Germinal center (tissue), 1 donor: ENCODE measurements around the gene RIIAD1.
A peak's percentile ranks its signal among the peaks of the same experiment; 100 is the strongest.
"Not testable (repeated sequence)": the region's sequence is repeated elsewhere in the genome, so short reads cannot be mapped to it uniquely, and the experiment has no call there.

Experiments used
- DNase-seq: peaks from one replicate; pipeline ENCODE4 v3.0.0; 2012; ENCODE audit warnings: mixed read lengths, low spot score

Gene RIIAD1

GRCh38 chr1:151720974-151721787 is at the start of gene RIIAD1:
TSS of gene RIIAD1 (plus strand) at chr1:151721522. CDS start at chr1:151721537, 15 bp downstream.
- DNase-seq: peak; percentile 88

- no peak for DNase-seq
These were observed 47.9 kb upstream of the RIIAD1 start for GRCh38 chr1:151673407-151673806.

- DNase-seq: no peak
These were observed 40.9 kb upstream of the RIIAD1 start for GRCh38 chr1:151680391-151680790.

GRCh38 chr1:151680826-151681225 is 40.5 kb upstream of the RIIAD1 start:
- no peak for DNase-seq

GRCh38 chr1:151681923-151682322 is 39.4 kb upstream of the RIIAD1 start:
- DNase-seq: no peak

- DNase-seq: not testable (repeated sequence)
These were observed 38.4 kb upstream of the RIIAD1 start for GRCh38 chr1:151682901-151683300.

GRCh38 chr1:151684128-151684527 is 37.2 kb upstream of the RIIAD1 start:
- DNase-seq: no peak

GRCh38 chr1:151686561-151686960 is 34.8 kb upstream of the RIIAD1 start:
- DNase-seq: no peak

GRCh38 chr1:151689494-151689893 is 31.8 kb upstream of the RIIAD1 start:
- DNase-seq: no peak

- DNase-seq: no peak
These were observed 29.1 kb upstream of the RIIAD1 start for GRCh38 chr1:151692226-151692625.

GRCh38 chr1:151693057-151693651 is 28.2 kb upstream of the RIIAD1 start:
- no peak for DNase-seq

GRCh38 chr1:151701515-151701914 is 19.8 kb upstream of the RIIAD1 start:
- DNase-seq: no peak

GRCh38 chr1:151702936-151703335 is 18.4 kb upstream of the RIIAD1 start:
- DNase-seq: no peak

GRCh38 chr1:151703813-151704212 is 17.5 kb upstream of the RIIAD1 start:
- DNase-seq: no peak

GRCh38 chr1:151704246-151704645 is 17.1 kb upstream of the RIIAD1 start:
- DNase-seq: no peak

GRCh38 chr1:151705146-151705545 is 16.2 kb upstream of the RIIAD1 start:
- DNase-seq: no peak

GRCh38 chr1:151705753-151706463 is 15.4 kb upstream of the RIIAD1 start:
- DNase-seq: no peak

GRCh38 chr1:151706464-151707415 is 14.6 kb upstream of the RIIAD1 start:
- DNase-seq: no peak

GRCh38 chr1:151707541-151708065 is 13.7 kb upstream of the RIIAD1 start:
- no peak for DNase-seq

GRCh38 chr1:151708891-151709290 is 12.4 kb upstream of the RIIAD1 start:
- no peak for DNase-seq

GRCh38 chr1:151710187-151710840 is 11.0 kb upstream of the RIIAD1 start:
- no peak for DNase-seq
